Right cardiac atrium (tissue), 5 donors: Measurements from ENCODE around the gene RSAD1. TPM values are rescaled to one million over a fixed set of nuclear protein-coding genes. Genes with fewer than 3 reads are reported as not detected.

ENCODE experiments used
- ATAC-seq, 2 donors: fragments of 200-7000 bp; cut with Tn5 transposase; one replicate each; pipeline versions ENCODE4 v1.8.0 to v1.9.1; 2020; ENCODE audit warnings: moderate library complexity in 2 of 2, mild to moderate bottlenecking in 1 of 2
- DNase-seq, 3 donors: peaks; one replicate each; pipeline ENCODE4 v3.0.0-alpha.2; 2020
- H3K27ac ChIP-seq: one replicate; pipeline ENCODE4 v1.5.1; 2013; ENCODE audit warnings: mild to moderate bottlenecking, low read length, control low read depth, moderate library complexity
- H3K27me3 ChIP-seq: one replicate; pipeline ENCODE4 v1.6.1; 2013; ENCODE audit not compliant: control insufficient read depth, insufficient read depth
- H3K4me1 ChIP-seq: one replicate; pipeline ENCODE4 v1.6.1; 2013; ENCODE audit warnings: low read length; ENCODE audit not compliant: control insufficient read depth, insufficient read depth
- H3K4me3 ChIP-seq: one replicate; pipeline ENCODE4 v1.5.1; 2013; ENCODE audit warnings: low read length, control low read depth
- H3K9me3 ChIP-seq: one replicate; pipeline ENCODE4 v1.6.1; 2013; ENCODE audit warnings: low read length; ENCODE audit not compliant: control insufficient read depth
- WGBS: extraction: QIAGEN DNeasy Blood & Tissue Kit; methylation state at CpG from one replicate; pipeline ENCODE4 v1.1.7; 2013; 5-methylcytosine and 5-hydroxymethylcytosine counted together
- intact Hi-C, 4 donors: fragments of 100-400 bp; cut with DNase I; formaldehyde crosslinking; loops; one replicate each; pipeline versions ENCODE4 v1.11.0 to v1.14.0; 2022 to 2023
- polyA plus RNA-seq: library from polyadenylated mRNA; stranded (reverse); fragments of 200-250 nt; gene quantifications from one replicate; pipeline ENCODE4 v1.2.3, GENCODE V29; 2013
- total RNA-seq, 4 donors: library from RNA; stranded (reverse); fragmentation: NEBNext Ultra II Directional; extraction: Animal tissue kit (Norgen Biotek cat#: 25700); gene quantifications; one replicate each; pipeline ENCODE4 v1.2.1, GENCODE V29; 2021
- donor health status: healthy with polysubstance abuse.
- donor health status: DM: no; HTN: yes; CAD: no.
- donor health status: DM: no; HTN: no; CAD: no.
- donor health status: DM: no; HTN: yes; CAD: no; lungs with severe emphysema.
- donor health status: DM: yes; HTN: yes; CAD: no.

Gene RSAD1
- total and polyA plus RNA-seq, 5 donors: 23.9 to 38.5 (median 28.8) TPM

DNA sequence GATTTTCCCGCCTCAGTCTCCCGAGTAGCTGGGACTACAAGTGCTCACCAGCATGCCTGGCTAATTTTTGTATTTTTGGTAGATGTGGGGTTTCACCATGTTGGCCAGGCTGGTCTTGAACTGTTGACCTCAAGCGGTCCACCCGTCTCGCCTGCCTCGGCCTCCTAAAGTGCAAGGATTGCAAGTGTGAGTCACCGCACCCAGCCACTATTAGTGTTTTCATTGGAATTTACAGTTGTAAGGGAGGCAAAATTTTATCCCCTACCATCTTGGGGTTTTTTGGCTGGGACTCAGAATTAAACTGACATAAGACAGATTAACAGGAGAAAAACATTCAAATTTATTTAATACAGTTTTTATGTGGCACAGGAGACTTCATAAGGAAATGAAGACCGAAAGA is 17.3 kb downstream of the RSAD1 start:
- Histone ChIP-seq H3K27ac (no peak overlapping the region), H3K27me3 (no peaks in the 10 kb centered on the region), H3K9me3 (no peaks in the 10 kb centered on the region), H3K4me3 (no peak overlapping the region), H3K4me1 (no peaks in the 10 kb centered on the region)
- no peak for DNase-seq
- no peak for ATAC-seq
- 95% methylated on average over 8 of the region's 8 CpGs for WGBS
- intact Hi-C loops: no loop called here

DNA sequence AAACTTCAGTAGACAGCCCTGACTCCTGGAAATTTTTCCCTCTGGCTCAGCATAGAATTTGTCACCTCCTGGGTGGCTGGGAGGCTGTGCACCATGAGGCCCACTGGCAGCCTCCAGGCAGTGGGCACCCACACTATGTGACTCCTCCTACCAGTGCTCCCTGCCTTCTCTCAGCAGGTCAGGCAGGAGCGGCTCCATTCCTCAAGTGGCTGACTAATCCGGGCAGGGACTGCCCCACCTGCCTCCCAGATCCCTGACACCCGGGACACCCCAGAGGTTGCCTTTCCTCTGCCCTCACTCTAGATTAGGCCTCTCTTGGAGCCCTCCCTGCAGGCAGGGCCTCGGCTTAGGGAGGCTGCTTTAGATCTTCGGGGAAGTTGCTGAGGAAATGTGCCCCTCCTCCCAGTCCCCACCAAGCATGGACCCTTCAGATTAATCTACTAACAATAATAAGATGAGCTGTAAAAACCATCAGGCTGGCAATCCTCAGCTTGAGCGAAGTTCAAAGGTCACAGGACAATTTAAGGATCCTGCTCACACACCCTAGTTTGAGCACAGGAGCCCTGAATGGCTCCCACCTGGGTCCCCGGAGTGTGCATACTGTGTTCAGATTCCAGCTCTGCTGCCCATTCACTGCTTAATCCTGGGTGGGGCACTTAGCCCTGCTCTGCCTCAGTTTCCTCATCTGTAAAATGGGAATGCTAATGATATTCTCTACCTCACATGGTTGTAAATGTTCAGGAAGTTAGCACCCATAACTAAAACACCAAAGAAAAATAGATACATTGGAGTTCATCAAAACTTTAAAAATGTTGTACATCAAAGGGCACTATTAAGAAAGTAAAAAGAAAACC is 19.6 kb downstream of the RSAD1 start:
- H3K4me3 ChIP-seq: no peak overlapping the region
- no peak overlapping the region for H3K27ac ChIP-seq
- no peak for ATAC-seq
- H3K4me1 ChIP-seq: no peaks in the 10 kb centered on the region
- intact Hi-C loops: no loop called here
- no peaks in the 10 kb centered on the region for H3K9me3 ChIP-seq
- WGBS: 71% methylated on average over 7 of the region's 7 CpGs
- DNase-seq: no peak
- H3K27me3 ChIP-seq: no peaks in the 10 kb centered on the region

DNA sequence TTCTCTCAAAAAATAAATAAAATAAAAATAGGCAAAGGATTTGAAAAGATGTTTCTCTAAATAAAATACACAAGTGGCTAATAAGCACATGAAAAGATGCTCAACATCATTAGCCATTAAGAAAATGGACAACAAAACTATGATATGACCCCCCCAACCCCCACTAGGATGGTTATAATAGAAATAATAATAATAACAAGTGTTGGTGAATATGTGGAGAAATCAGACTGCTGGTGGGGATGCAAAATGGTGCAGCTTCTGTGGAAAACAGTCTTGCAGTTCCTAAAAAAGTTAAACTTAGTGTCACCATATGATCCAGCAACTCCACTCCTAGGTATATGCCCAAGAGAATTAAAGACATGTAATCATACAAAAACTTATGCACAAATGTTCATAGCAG is 20.6 kb downstream of the RSAD1 start:
- intact Hi-C loops: no loop called here
- no peaks in the 10 kb centered on the region for H3K4me1 ChIP-seq
- DNase-seq (no peak), ATAC-seq (no peak)
- H3K4me3 ChIP-seq: no peak overlapping the region
- no peak overlapping the region for H3K27ac ChIP-seq
- H3K27me3 ChIP-seq: no peaks in the 10 kb centered on the region
- no peaks in the 10 kb centered on the region for H3K9me3 ChIP-seq

DNA sequence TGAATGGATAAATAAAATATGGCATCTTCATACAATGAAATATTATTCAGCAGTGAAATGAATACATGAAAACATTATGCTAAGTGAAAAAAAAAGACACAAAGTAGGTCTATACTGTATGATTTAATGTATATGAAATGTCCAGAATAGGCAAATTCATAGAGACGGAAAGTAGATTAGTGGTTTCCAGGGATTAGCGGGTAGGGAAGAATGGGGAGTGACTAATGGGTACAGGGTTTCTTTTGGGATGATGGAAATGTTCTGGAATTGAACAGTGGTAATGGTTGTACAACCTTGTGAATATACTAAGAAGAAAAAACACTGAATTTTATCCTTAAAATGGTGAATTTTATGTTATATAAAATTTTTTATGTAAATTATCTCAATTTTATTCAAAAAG is 21.1 kb downstream of the RSAD1 start:
- ATAC-seq: no peak
- 97% methylated on average over 2 of the region's 2 CpGs for WGBS
- Histone ChIP-seq H3K4me1 (no peaks in the 10 kb centered on the region), H3K27ac (no peak overlapping the region), H3K27me3 (no peaks in the 10 kb centered on the region), H3K9me3 (no peaks in the 10 kb centered on the region), H3K4me3 (no peak overlapping the region)
- intact Hi-C loops: no loop called here
- no peak for DNase-seq

DNA sequence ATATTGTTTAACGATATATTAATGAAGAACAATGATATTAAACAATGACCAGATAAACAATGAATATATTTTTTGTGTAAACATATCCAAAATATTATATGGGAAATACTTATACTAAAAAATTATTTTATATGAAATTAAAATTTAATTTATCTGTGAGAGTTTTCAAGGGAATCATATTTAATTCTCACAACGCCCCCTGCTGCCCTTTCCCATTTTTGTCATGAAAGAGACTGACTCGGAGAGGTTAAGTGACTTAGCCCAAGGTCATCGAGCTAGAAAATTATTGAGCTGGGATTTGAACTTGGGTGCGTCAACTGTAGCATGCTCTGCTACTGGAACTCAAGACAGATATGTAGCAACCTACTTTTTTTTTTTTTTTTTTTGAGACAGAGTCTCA is 22.4 kb downstream of the RSAD1 start:
- peak in 2 of 3 donors; percentile 27 to 56 for DNase-seq
- no peak overlapping the region for H3K27ac ChIP-seq
- intact Hi-C loops: no loop called here
- H3K27me3 ChIP-seq: no peaks in the 10 kb centered on the region
- no peak for ATAC-seq
- no peaks in the 10 kb centered on the region for H3K9me3 ChIP-seq
- 35% methylated on average over 5 of the region's 5 CpGs for WGBS
- H3K4me1 ChIP-seq: no peaks in the 10 kb centered on the region
- H3K4me3 ChIP-seq: no peak overlapping the region

DNA sequence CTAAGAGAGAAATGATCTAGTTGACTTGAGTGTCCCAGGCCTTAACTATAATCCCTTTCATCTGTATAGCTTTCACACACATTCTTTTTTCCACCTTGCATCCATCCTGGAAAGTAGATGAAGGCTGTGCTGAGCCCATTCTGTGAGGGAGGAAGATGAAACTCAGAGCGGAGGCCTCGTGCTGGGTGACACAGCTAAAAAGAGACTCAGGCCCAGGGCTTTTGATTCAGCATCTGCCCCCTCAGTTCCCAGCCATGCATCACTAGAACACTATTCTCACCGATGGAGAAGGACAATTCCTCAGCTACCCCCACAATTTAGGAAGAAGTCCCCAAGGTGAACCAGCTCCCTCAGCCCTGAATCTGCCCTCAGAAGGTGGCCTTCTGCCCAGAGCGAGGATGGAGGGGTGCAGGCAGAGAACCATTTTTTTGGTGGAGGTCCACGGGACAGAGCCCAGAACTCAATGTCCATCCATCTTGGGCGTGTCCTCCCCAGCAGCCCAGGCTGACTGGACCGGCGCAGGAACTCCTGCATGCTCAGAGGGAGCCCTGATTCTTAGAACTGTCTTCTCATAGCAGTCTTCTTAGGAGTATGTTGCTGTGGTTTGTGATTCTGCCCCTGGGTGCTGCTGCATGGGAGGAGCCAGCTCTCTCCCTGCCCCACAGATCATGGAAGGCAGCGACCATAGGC is 23.8 kb downstream of the RSAD1 start:
- WGBS: 88% methylated on average over 9 of the region's 9 CpGs
- Histone ChIP-seq H3K9me3 (no peaks in the 10 kb centered on the region), H3K4me3 (no peak overlapping the region), H3K27me3 (no peaks in the 10 kb centered on the region), H3K27ac (no peak overlapping the region), H3K4me1 (no peaks in the 10 kb centered on the region)
- ATAC-seq (no peak), DNase-seq (no peak)
- intact Hi-C loops: no loop called here

DNA sequence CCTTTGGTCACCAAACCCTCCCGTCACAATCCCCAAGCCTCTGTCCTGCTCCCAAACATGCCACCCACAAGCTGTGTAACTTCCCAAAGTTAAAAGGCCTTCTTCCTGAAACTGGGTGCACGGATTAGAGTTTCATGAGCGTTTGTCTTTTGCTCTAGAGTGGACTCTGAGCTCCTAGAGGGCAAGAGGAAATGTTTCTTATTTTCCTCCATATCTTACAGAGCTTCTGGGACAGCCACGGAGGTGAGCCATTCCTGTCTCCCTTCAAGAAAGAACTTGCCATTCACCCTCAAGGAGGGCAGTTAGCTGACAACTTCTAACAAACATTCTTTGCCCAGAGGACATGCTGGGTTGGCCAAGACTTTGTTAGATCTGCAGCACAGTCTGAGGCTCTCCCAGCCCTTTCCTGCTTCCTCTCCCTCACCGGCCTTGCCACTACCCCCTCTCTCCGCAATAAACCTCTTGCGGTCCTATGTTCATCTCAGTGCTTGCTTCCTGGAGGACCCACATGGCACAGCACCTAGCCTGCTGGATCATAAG is 27.0 kb downstream of the RSAD1 start:
- intact Hi-C loops: no loop called here
- peak in 1 of 3 donors; percentile 0 for DNase-seq
- H3K4me1 ChIP-seq: no peaks in the 10 kb centered on the region
- no peak overlapping the region for H3K4me3 ChIP-seq
- H3K9me3 ChIP-seq: no peaks in the 10 kb centered on the region
- ATAC-seq: no peak
- WGBS: 62% methylated on average over 7 of the region's 7 CpGs
- no peak overlapping the region for H3K27ac ChIP-seq
- H3K27me3 ChIP-seq: no peaks in the 10 kb centered on the region

DNA sequence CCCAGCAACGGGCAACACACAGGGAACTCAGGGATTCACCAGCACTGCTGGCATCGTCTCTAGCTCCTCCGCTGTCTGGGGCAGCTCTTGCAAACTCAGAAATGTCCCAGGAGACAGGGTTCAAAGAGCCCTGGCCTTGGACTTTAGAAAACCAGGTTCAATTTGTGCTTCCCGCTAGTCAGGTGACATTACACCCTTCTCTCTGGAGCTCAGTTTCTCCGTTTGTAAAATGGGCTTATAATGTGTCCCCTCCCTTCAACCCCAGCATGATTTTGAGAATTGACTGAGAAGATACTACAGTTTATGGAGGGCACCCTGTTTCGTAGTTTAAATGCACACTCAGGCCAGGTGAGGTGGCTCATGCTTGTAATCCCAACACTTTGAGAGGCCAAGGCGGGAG is 27.6 kb downstream of the RSAD1 start:
- H3K9me3 ChIP-seq: no peaks in the 10 kb centered on the region
- intact Hi-C loops: no loop called here
- peak in 1 of 3 donors; percentile 3 for DNase-seq
- no peak overlapping the region for H3K27ac ChIP-seq
- no peaks in the 10 kb centered on the region for H3K4me1 ChIP-seq
- WGBS: 77% methylated on average over 7 of the region's 7 CpGs
- H3K4me3 ChIP-seq: no peak overlapping the region
- ATAC-seq: no peak
- H3K27me3 ChIP-seq: no peaks in the 10 kb centered on the region

DNA sequence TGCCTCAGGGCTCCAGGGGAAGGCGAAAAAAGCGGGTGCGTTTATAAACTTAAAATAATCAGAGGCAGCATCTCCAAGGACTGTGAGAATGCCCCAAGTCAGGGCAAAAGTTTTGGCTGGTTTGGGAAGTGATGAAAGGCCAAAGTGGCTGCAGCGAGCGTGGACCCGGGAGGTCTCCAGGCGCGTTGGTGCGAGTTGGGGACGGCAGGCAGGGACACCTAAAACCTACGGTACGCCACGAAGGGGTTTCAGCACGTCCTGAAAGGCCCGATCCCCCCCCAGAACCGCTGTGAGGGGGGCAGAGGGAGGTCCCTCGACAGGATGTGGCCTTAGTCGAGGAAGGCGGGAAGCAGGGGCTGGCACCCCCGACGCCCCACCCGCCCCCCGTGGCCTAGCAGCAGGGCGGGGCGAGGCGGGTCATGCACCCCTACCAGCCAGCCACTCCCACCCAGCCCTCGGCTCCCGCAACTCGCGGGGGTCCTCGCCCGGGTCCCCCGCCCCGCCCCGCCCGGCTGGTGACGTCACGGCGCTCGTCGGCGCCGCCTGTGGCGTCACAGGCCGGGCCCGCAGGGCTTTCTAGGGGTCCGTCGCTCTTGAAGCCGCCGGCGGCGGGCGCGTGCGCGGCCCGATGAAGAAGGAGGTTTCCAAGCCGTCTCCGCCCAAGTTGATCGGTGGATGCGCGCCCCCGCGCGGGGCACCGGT is 29.4 kb downstream of the RSAD1 start, which contains the start of gene MYCBPAP:
TSS of gene MYCBPAP (plus strand) at position 569 of the 702 bp plus-strand sequence. CDS start 236 bp downstream, outside the sequence.
- peak; percentile 92 for ATAC-seq

DNA sequence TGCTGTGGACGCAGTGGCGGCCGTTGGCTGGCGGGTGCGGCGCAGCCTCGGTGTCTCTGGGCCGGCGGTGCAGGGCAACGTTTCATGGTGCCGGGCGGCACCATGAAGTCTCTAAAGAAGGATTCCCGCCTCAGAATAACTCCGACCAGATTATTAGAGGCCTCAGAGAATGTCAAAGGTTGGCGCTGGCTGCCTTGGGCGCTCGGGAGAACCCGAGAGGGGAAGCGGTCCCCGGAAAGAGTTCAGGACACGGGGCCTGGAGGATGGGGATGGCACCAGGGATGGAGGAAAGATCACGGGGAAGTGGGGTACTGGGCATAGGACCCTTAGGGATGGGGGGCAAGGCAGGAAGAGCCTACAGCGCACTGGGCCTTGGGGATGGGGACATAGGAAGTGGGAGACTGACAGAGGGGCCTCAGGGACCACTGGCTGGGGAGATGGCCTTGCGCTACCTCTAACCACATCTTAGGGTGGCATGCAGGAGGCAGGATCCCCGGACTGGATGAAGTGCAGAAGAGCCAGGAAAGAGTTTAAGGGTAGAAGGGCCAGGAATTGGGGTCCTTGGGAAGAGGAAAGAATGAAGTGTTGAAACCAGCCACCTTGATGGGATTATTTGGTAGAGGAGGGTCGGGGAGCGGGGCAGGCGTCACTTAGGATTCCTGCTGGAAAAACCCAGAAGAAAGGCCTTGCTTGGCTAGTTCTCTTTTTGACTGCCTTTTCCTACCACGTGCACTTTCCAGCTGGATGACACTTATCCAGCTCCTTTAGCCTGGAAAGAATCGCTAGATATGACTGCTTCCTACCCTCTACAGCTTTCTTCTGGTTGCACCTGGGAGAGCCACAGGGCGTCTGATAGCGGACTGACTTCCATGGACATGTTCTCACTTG is 30.2 kb downstream of the RSAD1 start:
- DNase-seq (no peak), ATAC-seq (peak in 1 of 2 donors; percentile 7)
- H3K4me1 ChIP-seq: no peaks in the 10 kb centered on the region
- H3K9me3 ChIP-seq: no peaks in the 10 kb centered on the region
- intact Hi-C loops: no loop called here
- H3K27me3 ChIP-seq: no peaks in the 10 kb centered on the region
- WGBS: 28% methylated on average over 32 of the region's 32 CpGs
- peak overlapping the region; percentile 1 for H3K27ac ChIP-seq
- peak overlapping the region; percentile 70 for H3K4me3 ChIP-seq

More for the DNA sequence above, 29.4 kb downstream of the RSAD1 start, which contains the start of gene MYCBPAP:
- H3K4me3 ChIP-seq: peak within 1 kb of the TSS; percentile 70
- WGBS: 8% methylated on average over 66 of the region's 66 CpGs
- intact Hi-C loops: no loop called here
- H3K27me3 ChIP-seq: no peaks in the 10 kb centered on the region
- peak within 1 kb of the TSS; percentile 1 for H3K27ac ChIP-seq
- DNase-seq: peak; percentile 89 to 95 (median 95)
- H3K9me3 ChIP-seq: no peaks in the 10 kb centered on the region
- no peaks in the 10 kb centered on the region for H3K4me1 ChIP-seq
